Testis (tissue), 2 donors: ENCODE data around the gene ELMO1.

Experiments used
- CTCF ChIP-seq, 3 experiments: fragments of 450-650 bp in 2 of 3; fragments of 200-600 bp in 1 of 3; sonication (generic) in 1 of 3; IDR thresholded peaks; one replicate each; pipeline ENCODE4 v1.5.1; 2016 to 2019; ENCODE audit warnings: antibody characterized with exemption in 3 of 3, mild to moderate bottlenecking in 2 of 3, moderate library complexity in 1 of 3
- POLR2A ChIP-seq: fragments of 450-650 bp; IDR thresholded peaks from one replicate; pipeline ENCODE4 v1.6.1; 2017; ENCODE audit warnings: antibody characterized with exemption, mild to moderate bottlenecking, moderate library complexity

GRCh38 chr7:37494926-37495325 is 46.3 kb upstream of the ELMO1 start:
- no peak for TF ChIP-seq POLR2A
- TF ChIP-seq CTCF (IDR thresholded peaks at IDR 0.05): no peak
